ENCODE data around the gene TRIM25. TPM values are rescaled to one million over a fixed set of nuclear protein-coding genes. Genes with fewer than 3 reads are reported as not detected.

TRIM25 gene
- total and polyA plus RNA-seq, 2 experiments from 2014 or later: 7.3 to 13.8 TPM

DNA sequence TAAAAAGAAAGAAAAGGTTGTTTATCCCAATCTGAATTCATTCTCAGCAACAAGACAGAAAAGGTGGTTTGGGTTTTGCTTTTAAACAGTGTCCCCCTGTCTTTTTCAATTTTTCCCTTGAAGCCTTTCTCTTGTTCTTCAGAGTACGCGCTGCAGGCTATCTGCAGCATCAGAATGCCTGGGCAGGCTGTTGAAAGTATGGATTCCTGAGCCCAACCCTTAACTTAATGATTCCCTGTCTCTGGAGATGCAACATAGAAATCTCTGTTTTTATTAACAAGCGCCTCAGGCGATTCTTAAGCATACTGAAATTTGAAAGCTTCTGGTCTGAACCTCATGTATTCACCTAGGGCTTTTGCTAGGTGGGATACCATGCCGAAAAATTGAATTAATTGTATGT lies 47.8 kb downstream of the TRIM25 start:
- peaks cover 4% of the 10 kb centered on the region for H3K4me1 ChIP-seq (ENCODE audit: low read depth)
- no peak for TF ChIP-seq CTCF (IDR thresholded peaks at IDR 0.05; ENCODE audit: low read depth, low read length)
- no peak overlapping the region for H3K27ac ChIP-seq
- peak in 1 of 2 donors; percentile 31 for DNase-seq (ENCODE audit: low read depth in 1 of 2, low spot score in 1 of 2)
- H3K4me3 ChIP-seq: no peak overlapping the region
- H3K9me3 ChIP-seq (ENCODE audit: low read depth): no peaks in the 10 kb centered on the region
- peaks cover 5% of the 10 kb centered on the region for H3K36me3 ChIP-seq
- no peaks in the 10 kb centered on the region for H3K27me3 ChIP-seq

DNA sequence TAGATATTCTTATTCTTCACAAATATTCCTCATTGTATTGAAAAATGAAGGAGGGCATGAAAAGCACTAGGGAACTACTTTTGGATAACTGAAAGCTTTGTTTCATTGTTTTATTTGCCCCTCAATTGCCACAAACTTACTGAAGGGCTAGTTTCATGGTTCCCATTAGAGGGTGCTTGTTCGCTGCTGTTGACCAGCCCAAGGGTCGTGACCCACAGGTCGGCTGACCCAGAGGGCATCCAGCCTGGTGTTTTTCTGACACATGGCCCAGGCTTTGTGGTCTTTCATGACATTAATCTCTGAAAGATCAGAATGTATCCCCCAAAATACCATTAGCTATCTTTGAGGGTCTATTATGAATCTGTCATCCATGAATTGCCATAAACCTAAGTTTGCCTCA lies 49.9 kb downstream of the TRIM25 start:
- Histone ChIP-seq H3K4me3 (no peak overlapping the region), H3K27me3 (no peaks in the 10 kb centered on the region), H3K4me1 (ENCODE audit: low read depth) (peaks cover 12% of the 10 kb centered on the region), H3K36me3 (peaks cover 5% of the 10 kb centered on the region), H3K27ac (no peak overlapping the region), H3K9me3 (ENCODE audit: low read depth) (no peaks in the 10 kb centered on the region)
- DNase-seq (ENCODE audit: low read depth in 1 of 2, low spot score in 1 of 2): no peak
- TF ChIP-seq CTCF (IDR thresholded peaks at IDR 0.05; ENCODE audit: low read depth, low read length): no peak

- peaks cover 5% of the 10 kb centered on the region for H3K36me3 ChIP-seq
- no peaks in the 10 kb centered on the region for H3K27me3 ChIP-seq
- no peak overlapping the region for H3K27ac ChIP-seq
- peaks cover 12% of the 10 kb centered on the region for H3K4me1 ChIP-seq (ENCODE audit: low read depth)
- no peak for DNase-seq (ENCODE audit: low read depth in 1 of 2, low spot score in 1 of 2)
- H3K9me3 ChIP-seq (ENCODE audit: low read depth): no peaks in the 10 kb centered on the region
- no peak for TF ChIP-seq CTCF (IDR thresholded peaks at IDR 0.05; ENCODE audit: low read depth, low read length)
- H3K4me3 ChIP-seq: no peak overlapping the region
Observed at GRCh38 chr17:56861899-56862298, 52.0 kb downstream of the TRIM25 start.

GRCh38 chr17:56851008-56851407 lies 62.8 kb downstream of the TRIM25 start:
- Histone ChIP-seq H3K4me3 (no peak overlapping the region), H3K27me3 (no peaks in the 10 kb centered on the region), H3K36me3 (peaks cover 3% of the 10 kb centered on the region), H3K9me3 (ENCODE audit: low read depth) (no peaks in the 10 kb centered on the region), H3K4me1 (ENCODE audit: low read depth) (no peaks in the 10 kb centered on the region), H3K27ac (no peak overlapping the region)
- TF ChIP-seq CTCF (IDR thresholded peaks at IDR 0.05; ENCODE audit: low read depth, low read length): no peak
- no peak for DNase-seq (ENCODE audit: low read depth in 1 of 2, low spot score in 1 of 2)

DNA sequence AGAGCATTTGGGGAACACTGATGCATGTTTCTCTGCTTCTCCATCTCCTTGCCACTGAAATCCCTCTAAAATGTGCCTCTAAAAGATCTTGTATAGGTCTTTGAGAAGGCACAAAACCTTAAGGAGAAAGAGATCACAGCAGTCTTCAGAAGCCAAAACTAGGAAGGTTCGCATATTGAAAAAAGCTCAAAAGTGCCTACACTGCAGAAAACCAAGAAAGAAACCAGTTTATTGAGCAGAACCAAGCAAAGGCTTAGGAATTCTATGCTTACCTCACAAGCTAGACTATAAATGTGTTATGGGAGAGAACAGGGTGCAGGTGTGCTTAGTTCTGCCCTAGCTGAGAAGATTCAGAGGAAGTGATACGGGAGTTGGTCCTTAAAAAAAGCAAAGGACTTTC lies 63.3 kb downstream of the TRIM25 start:
- Histone ChIP-seq H3K36me3 (peaks cover 3% of the 10 kb centered on the region), H3K27me3 (no peaks in the 10 kb centered on the region), H3K4me3 (no peak overlapping the region), H3K4me1 (ENCODE audit: low read depth) (no peaks in the 10 kb centered on the region), H3K9me3 (ENCODE audit: low read depth) (no peaks in the 10 kb centered on the region), H3K27ac (no peak overlapping the region)
- TF ChIP-seq CTCF (IDR thresholded peaks at IDR 0.05; ENCODE audit: low read depth, low read length): no peak
- DNase-seq (ENCODE audit: low read depth in 1 of 2, low spot score in 1 of 2): no peak

- Histone ChIP-seq H3K9me3 (ENCODE audit: low read depth) (no peaks in the 10 kb centered on the region), H3K4me3 (no peak overlapping the region), H3K27me3 (no peaks in the 10 kb centered on the region), H3K27ac (no peak overlapping the region), H3K36me3 (peaks cover 3% of the 10 kb centered on the region), H3K4me1 (ENCODE audit: low read depth) (no peaks in the 10 kb centered on the region)
- no peak for DNase-seq (ENCODE audit: low read depth in 1 of 2, low spot score in 1 of 2)
- no peak for TF ChIP-seq CTCF (IDR thresholded peaks at IDR 0.05; ENCODE audit: low read depth, low read length)
Observed at GRCh38 chr17:56849131-56849530, 64.7 kb downstream of the TRIM25 start.
